Activated CD8-positive, alpha-beta T cell treated with anti-CD3 and anti-CD28 coated beads for 36 hours (primary cell): Measurements from ENCODE around the gene ST6GALNAC4. TPM values are rescaled to one million over a fixed set of nuclear protein-coding genes. Genes with fewer than 3 reads are reported as not detected.

Source experiments
- ATAC-seq: fragments of 200-7000 bp; cut with Tn5 transposase; one replicate; pipeline ENCODE4 v1.10.0; 2021; ENCODE audit warnings: mild to moderate bottlenecking, moderate library complexity
- CTCF ChIA-PET: fragments of 350-600 bp; sonication (Branson Sonifier 250); formaldehyde crosslinking; loops from one replicate; lab custom pipeline; 2021; ENCODE audit warnings: antibody characterized with exemption; lab: Charles Lee
- POLR2A ChIA-PET: fragments of 350-600 bp; sonication (Branson Sonifier 250); formaldehyde crosslinking; loops from one replicate; lab custom pipeline; 2021; ENCODE audit warnings: antibody characterized with exemption; lab: Charles Lee
- DNase-seq: peaks from one replicate; pipeline ENCODE4 v3.0.0-alpha.2; 2020
- H3K27ac Mint-ChIP-seq: one replicate; pipeline ENCODE4 v1.8.0; 2021; ENCODE audit warnings: mild to moderate bottlenecking, mixed read lengths
- H3K27me3 Mint-ChIP-seq: one replicate; pipeline ENCODE4 v1.8.0; 2021; ENCODE audit warnings: mixed read lengths
- H3K36me3 Mint-ChIP-seq: one replicate; pipeline ENCODE4 v1.8.0; 2021; ENCODE audit warnings: low read depth, mixed read lengths
- H3K4me1 Mint-ChIP-seq: one replicate; pipeline ENCODE4 v1.8.0; 2021; ENCODE audit warnings: low read depth, mixed read lengths
- H3K4me3 Mint-ChIP-seq: one replicate; pipeline ENCODE4 v1.8.0; 2021; ENCODE audit warnings: mild to moderate bottlenecking, moderate library complexity, mixed read lengths
- H3K9me3 Mint-ChIP-seq: one replicate; pipeline ENCODE4 v1.8.0; 2021; ENCODE audit warnings: mixed read lengths
- intact Hi-C: fragments of 100-400 bp; cut with micrococcal nuclease; formaldehyde crosslinking; loops from one replicate; pipeline ENCODE4 v1.10.0; 2022
- total RNA-seq, 2 experiments: library from RNA; stranded (reverse); gene quantifications; one replicate each; pipeline ENCODE4 v1.2.3, GENCODE V29; 2021
- TF ChIP-seq, protein P1 (sequence below): fragments of 200-600 bp; IDR thresholded peaks from one replicate; pipeline ENCODE4 v1.8.0; 2022; ENCODE audit warnings: antibody characterized with exemption, mild to moderate bottlenecking

The ST6GALNAC4 gene
- total RNA-seq, 2 experiments from 2014 or later: 34.3 to 34.9 TPM

DNA sequence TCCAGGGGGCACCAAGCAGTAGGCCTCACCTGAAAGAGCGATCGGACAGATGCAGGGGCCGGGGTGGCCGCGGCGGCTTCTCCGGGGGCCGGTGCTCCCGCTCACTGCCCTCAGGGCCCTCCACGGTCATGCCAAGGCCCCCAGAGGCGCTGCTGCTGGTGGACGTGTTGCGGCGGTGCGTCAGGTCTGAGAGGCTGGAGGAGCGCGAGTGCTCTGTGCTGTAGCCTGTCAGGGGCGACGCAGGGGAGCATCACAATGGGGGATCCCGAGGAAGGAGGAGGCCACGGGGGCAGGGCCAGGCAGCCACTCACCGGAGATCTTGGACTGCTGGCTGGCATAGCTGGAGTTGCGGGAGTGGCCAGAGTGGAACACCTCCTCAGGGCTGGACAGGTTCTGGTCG lies 28.5 kb upstream of the ST6GALNAC4 start:
- Mint-ChIP-seq H3K36me3 (peaks cover 39% of the 10 kb centered on the region), H3K27ac (peak overlapping the region; percentile 28), H3K9me3 (no peaks in the 10 kb centered on the region), H3K4me3 (no peak overlapping the region), H3K4me1 (peaks cover 41% of the 10 kb centered on the region), H3K27me3 (no peaks in the 10 kb centered on the region)
- ChIA-PET CTCF (interaction anchor here (1.2 to 30.0 kb wide), 5 partner anchors 12 to 98 kb away, joined by 4 to 631 read pairs (median 24); no protein-coding TSS in a partner anchor), POLR2A (interaction anchor here (1.0 kb wide), 1 partner anchor 147 kb away, joined by 3 read pairs; no protein-coding TSS in a partner anchor)
- DNase-seq (no peak), ATAC-seq (no peak)
- TF ChIP-seq, protein P1, sequence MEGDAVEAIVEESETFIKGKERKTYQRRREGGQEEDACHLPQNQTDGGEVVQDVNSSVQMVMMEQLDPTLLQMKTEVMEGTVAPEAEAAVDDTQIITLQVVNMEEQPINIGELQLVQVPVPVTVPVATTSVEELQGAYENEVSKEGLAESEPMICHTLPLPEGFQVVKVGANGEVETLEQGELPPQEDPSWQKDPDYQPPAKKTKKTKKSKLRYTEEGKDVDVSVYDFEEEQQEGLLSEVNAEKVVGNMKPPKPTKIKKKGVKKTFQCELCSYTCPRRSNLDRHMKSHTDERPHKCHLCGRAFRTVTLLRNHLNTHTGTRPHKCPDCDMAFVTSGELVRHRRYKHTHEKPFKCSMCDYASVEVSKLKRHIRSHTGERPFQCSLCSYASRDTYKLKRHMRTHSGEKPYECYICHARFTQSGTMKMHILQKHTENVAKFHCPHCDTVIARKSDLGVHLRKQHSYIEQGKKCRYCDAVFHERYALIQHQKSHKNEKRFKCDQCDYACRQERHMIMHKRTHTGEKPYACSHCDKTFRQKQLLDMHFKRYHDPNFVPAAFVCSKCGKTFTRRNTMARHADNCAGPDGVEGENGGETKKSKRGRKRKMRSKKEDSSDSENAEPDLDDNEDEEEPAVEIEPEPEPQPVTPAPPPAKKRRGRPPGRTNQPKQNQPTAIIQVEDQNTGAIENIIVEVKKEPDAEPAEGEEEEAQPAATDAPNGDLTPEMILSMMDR: no peak
- intact Hi-C loops: no loop called here

DNA sequence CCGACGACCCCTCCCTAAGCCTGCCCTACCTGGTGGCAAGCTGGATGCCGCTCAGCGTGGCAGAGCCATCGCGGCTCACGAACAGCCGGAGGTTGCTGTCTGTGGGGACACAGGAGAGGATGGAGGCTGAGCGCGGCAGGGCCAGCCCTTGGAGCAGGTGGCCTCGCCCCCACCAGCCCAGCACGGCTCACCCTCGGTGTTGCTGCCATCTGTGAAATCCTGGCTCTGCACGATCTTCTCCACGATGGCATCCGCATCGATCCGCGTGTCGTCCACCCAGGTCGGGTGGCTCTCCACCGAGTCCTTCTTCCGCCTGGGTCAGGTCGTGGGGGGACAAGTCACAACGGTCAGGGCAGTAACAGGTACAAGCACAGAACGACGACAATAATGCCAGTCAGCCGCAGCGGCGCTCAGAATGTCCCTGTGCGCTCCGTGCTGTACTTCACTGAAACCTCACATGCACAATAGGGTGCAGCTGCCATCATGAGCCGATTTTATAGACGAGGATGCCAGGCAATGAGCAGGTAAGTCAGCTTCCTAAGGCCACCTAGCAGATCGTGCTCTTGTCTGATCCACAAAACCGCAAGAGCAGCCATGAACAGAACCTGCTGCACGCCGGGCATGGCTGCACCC lies 27.9 kb upstream of the ST6GALNAC4 start:
- peak overlapping the region; percentile 59 for H3K27ac Mint-ChIP-seq
- CTCF ChIA-PET: interaction anchor here (0.9 to 30.0 kb wide), 16 partner anchors 11 to 173 kb away, joined by 3 to 631 read pairs (median 8); partner anchors contain the start of genes EEIG1, NAIF1 and SLC25A25
- H3K4me1 Mint-ChIP-seq: peaks cover 35% of the 10 kb centered on the region
- ATAC-seq (no peak), DNase-seq (no peak)
- TF ChIP-seq, protein P1: no peak
- H3K27me3 Mint-ChIP-seq: no peaks in the 10 kb centered on the region
- H3K36me3 Mint-ChIP-seq: peaks cover 37% of the 10 kb centered on the region
- POLR2A ChIA-PET: interaction anchor here (0.9 to 1.9 kb wide), 5 partner anchors 20 to 148 kb away, joined by 3 to 12 read pairs (median 3); no protein-coding TSS in a partner anchor
- H3K4me3 Mint-ChIP-seq: no peak overlapping the region
- H3K9me3 Mint-ChIP-seq: no peaks in the 10 kb centered on the region
- intact Hi-C loops: loop anchor here (5.0 kb wide), 1 partner anchor 93 kb away; no protein-coding TSS in a partner anchor

DNA sequence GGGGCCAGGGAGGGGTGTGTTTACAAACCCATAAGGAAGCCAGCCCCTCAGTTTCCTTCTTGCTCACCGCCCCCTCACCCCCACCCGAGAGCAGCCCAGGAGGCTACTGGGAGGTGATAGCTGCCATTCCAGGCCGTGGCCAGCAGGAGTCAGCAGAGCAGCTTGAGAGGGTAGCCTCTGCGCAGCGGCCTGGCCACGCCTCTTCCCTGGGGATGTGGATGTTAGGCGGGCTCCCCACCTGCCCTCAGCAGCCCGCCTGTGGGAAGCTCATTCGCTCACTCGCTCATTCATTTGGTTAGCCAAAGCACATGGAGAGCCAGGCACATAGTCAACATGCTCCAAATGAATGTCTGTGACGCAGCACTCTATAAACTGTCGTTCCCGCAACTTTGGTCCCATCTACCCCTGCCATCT lies 26.9 kb upstream of the ST6GALNAC4 start:
- intact Hi-C loops: loop anchor here (5.0 kb wide), 1 partner anchor 94 kb away; no protein-coding TSS in a partner anchor
- no peaks in the 10 kb centered on the region for H3K27me3 Mint-ChIP-seq
- H3K36me3 Mint-ChIP-seq: peaks cover 36% of the 10 kb centered on the region
- CTCF ChIA-PET: interaction anchor here (0.6 to 30.0 kb wide), 32 partner anchors 10 to 488 kb away, joined by 3 to 631 read pairs (median 5); partner anchors contain the start of genes EEIG1, NAIF1, PIP5KL1 and SLC25A25
- ATAC-seq (peak; percentile 93), DNase-seq (peak; percentile 88)
- peaks cover 29% of the 10 kb centered on the region for H3K4me1 Mint-ChIP-seq
- H3K27ac Mint-ChIP-seq: peak overlapping the region; percentile 86
- H3K9me3 Mint-ChIP-seq: no peaks in the 10 kb centered on the region
- POLR2A ChIA-PET: interaction anchor here (0.9 to 1.9 kb wide), 6 partner anchors 21 to 96 kb away, joined by 3 to 12 read pairs (median 3); partner anchors contain the start of gene EEIG1
- no peak overlapping the region for H3K4me3 Mint-ChIP-seq
- TF ChIP-seq, protein P1: peak; percentile 95

DNA sequence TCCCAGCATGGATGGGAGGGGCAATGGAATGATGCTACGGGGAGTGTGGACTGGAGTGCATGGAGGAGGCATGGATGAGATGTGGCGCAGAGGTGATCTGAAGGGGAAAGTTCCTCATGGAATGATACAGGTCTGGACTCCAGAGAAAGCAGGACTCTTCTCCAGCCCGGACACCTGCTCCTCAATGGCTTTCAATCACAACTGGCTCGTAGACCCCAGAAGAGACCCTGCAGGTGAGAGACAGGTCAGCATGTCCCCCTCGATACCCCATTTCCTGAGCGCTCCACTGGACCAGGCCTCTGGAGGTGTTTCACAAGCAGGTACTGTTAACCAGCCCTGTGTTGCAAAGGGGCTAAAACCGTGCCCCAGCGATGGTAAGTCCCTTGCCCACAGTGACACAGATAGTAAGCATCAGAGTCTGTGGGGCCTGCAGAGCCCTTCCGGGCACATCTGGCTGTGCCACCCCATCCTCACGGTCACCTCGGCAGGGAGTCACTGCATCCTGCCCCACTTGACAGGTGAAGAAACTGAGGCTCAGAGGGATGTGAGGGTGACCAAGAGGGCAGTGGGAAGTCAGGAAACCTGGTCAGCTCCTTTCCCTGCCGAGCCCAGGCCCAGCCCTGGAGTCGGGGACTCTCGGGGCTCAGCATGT lies 26.3 kb upstream of the ST6GALNAC4 start:
- no peaks in the 10 kb centered on the region for H3K27me3 Mint-ChIP-seq
- H3K27ac Mint-ChIP-seq: peak overlapping the region; percentile 80
- ATAC-seq: peak; percentile 4
- H3K9me3 Mint-ChIP-seq: no peaks in the 10 kb centered on the region
- no peak overlapping the region for H3K4me3 Mint-ChIP-seq
- TF ChIP-seq, protein P1: no peak
- ChIA-PET POLR2A (interaction anchor here (1.0 to 2.1 kb wide), 7 partner anchors 9 to 92 kb away, joined by 3 to 12 read pairs (median 7); partner anchors contain the start of gene EEIG1), CTCF (interaction anchor here (0.6 to 30.0 kb wide), 35 partner anchors 9 to 488 kb away, joined by 3 to 631 read pairs (median 5); partner anchors contain the start of genes EEIG1, NAIF1, PIP5KL1 and SLC25A25)
- peaks cover 32% of the 10 kb centered on the region for H3K36me3 Mint-ChIP-seq
- no peak for DNase-seq
- intact Hi-C loops: loop anchor here (5.0 kb wide), 1 partner anchor 94 kb away; no protein-coding TSS in a partner anchor
- H3K4me1 Mint-ChIP-seq: peaks cover 30% of the 10 kb centered on the region
